ENCODE data around the gene BLTP2. TPM values are rescaled to one million over a fixed set of nuclear protein-coding genes. Genes with fewer than 3 reads are reported as not detected.

The BLTP2 gene
- total RNA-seq, 1 experiment from 2014 or later, result 139 TPM

- TF ChIP-seq, protein P1, sequence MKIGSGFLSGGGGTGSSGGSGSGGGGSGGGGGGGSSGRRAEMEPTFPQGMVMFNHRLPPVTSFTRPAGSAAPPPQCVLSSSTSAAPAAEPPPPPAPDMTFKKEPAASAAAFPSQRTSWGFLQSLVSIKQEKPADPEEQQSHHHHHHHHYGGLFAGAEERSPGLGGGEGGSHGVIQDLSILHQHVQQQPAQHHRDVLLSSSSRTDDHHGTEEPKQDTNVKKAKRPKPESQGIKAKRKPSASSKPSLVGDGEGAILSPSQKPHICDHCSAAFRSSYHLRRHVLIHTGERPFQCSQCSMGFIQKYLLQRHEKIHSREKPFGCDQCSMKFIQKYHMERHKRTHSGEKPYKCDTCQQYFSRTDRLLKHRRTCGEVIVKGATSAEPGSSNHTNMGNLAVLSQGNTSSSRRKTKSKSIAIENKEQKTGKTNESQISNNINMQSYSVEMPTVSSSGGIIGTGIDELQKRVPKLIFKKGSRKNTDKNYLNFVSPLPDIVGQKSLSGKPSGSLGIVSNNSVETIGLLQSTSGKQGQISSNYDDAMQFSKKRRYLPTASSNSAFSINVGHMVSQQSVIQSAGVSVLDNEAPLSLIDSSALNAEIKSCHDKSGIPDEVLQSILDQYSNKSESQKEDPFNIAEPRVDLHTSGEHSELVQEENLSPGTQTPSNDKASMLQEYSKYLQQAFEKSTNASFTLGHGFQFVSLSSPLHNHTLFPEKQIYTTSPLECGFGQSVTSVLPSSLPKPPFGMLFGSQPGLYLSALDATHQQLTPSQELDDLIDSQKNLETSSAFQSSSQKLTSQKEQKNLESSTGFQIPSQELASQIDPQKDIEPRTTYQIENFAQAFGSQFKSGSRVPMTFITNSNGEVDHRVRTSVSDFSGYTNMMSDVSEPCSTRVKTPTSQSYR (CRISPR knock-in tag; IDR thresholded peaks at IDR 0.05), result no peak
Observed at GRCh38 chr17:28612936-28613872, 31.8 kb downstream of the BLTP2 start (continued).

DNA sequence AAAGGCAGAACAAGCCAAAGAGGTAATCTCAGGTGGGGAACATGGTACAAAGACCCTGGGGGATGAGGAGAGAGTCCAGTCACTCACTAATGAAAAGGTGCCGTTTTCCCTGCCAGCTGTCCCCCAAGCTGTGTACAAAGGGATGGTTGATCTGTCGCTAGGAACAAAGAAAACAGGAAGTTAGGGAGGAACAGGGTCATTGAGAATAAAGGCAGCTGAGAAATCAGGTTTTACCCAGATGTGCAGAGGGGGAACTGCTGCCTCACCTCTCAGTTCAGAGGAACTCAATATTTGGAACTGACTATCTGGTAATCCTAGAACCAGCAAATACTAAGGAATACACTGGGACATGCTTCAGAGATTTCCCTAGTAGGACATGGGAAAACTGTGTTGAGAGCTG lies 32.4 kb downstream of the BLTP2 start:
- Mint-ChIP-seq H3K36me3 (peaks cover 66% of the 10 kb centered on the region), H3K27me3 (ENCODE audit: low read depth) (no peaks in the 10 kb centered on the region), H3K9me3 (no peaks in the 10 kb centered on the region), H3K27ac (no peak overlapping the region; the same call in none of the 2 replicates), H3K4me3 (no peak overlapping the region), H3K4me1 (no peaks in the 10 kb centered on the region)
- DNase-seq (ENCODE audit: low spot score), result no peak
- ATAC-seq, result no peak
- ChIA-PET CTCF (interaction anchor here (0.9 to 1.8 kb wide), 7 partner anchors 11 to 196 kb away, joined by 3 to 12 read pairs (median 3); partner anchors contain the start of genes BLTP2 and PIGS), POLR2A (no interaction called here)
- TF ChIP-seq ZNF263 (CRISPR knock-in tag; IDR thresholded peaks at IDR 0.05; ENCODE audit: low read depth) (no peak), ZNF138 (CRISPR knock-in tag; conservative IDR thresholded peaks at IDR 0.05) (no peak), OVOL2 (CRISPR knock-in tag; IDR thresholded peaks at IDR 0.05; ENCODE audit: borderline replicate concordance) (no peak), ZNF512 (CRISPR knock-in tag; IDR thresholded peaks at IDR 0.05; ENCODE audit: borderline replicate concordance) (no peak), NR2C2 (CRISPR knock-in tag; IDR thresholded peaks at IDR 0.05) (no peak), PREB (CRISPR knock-in tag; IDR thresholded peaks at IDR 0.05; ENCODE audit: borderline replicate concordance) (no peak)
- TF ChIP-seq, protein P2, sequence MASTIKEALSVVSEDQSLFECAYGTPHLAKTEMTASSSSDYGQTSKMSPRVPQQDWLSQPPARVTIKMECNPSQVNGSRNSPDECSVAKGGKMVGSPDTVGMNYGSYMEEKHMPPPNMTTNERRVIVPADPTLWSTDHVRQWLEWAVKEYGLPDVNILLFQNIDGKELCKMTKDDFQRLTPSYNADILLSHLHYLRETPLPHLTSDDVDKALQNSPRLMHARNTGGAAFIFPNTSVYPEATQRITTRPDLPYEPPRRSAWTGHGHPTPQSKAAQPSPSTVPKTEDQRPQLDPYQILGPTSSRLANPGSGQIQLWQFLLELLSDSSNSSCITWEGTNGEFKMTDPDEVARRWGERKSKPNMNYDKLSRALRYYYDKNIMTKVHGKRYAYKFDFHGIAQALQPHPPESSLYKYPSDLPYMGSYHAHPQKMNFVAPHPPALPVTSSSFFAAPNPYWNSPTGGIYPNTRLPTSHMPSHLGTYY (CRISPR knock-in tag; IDR thresholded peaks at IDR 0.05), result no peak
- TF ChIP-seq, protein P3, sequence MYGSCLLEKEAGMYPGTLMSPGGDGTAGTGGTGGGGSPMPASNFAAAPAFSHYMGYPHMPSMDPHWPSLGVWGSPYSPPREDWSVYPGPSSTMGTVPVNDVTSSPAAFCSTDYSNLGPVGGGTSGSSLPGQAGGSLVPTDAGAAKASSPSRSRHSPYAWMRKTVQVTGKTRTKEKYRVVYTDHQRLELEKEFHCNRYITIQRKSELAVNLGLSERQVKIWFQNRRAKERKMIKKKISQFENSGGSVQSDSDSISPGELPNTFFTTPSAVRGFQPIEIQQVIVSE (CRISPR knock-in tag; IDR thresholded peaks at IDR 0.05; ENCODE audit: borderline replicate concordance), result no peak
- TF ChIP-seq, protein P4, sequence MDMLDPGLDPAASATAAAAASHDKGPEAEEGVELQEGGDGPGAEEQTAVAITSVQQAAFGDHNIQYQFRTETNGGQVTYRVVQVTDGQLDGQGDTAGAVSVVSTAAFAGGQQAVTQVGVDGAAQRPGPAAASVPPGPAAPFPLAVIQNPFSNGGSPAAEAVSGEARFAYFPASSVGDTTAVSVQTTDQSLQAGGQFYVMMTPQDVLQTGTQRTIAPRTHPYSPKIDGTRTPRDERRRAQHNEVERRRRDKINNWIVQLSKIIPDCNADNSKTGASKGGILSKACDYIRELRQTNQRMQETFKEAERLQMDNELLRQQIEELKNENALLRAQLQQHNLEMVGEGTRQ (CRISPR knock-in tag; IDR thresholded peaks at IDR 0.05), result no peak
- TF ChIP-seq, protein P1 (CRISPR knock-in tag; IDR thresholded peaks at IDR 0.05), result no peak
- TF ChIP-seq, protein P5, sequence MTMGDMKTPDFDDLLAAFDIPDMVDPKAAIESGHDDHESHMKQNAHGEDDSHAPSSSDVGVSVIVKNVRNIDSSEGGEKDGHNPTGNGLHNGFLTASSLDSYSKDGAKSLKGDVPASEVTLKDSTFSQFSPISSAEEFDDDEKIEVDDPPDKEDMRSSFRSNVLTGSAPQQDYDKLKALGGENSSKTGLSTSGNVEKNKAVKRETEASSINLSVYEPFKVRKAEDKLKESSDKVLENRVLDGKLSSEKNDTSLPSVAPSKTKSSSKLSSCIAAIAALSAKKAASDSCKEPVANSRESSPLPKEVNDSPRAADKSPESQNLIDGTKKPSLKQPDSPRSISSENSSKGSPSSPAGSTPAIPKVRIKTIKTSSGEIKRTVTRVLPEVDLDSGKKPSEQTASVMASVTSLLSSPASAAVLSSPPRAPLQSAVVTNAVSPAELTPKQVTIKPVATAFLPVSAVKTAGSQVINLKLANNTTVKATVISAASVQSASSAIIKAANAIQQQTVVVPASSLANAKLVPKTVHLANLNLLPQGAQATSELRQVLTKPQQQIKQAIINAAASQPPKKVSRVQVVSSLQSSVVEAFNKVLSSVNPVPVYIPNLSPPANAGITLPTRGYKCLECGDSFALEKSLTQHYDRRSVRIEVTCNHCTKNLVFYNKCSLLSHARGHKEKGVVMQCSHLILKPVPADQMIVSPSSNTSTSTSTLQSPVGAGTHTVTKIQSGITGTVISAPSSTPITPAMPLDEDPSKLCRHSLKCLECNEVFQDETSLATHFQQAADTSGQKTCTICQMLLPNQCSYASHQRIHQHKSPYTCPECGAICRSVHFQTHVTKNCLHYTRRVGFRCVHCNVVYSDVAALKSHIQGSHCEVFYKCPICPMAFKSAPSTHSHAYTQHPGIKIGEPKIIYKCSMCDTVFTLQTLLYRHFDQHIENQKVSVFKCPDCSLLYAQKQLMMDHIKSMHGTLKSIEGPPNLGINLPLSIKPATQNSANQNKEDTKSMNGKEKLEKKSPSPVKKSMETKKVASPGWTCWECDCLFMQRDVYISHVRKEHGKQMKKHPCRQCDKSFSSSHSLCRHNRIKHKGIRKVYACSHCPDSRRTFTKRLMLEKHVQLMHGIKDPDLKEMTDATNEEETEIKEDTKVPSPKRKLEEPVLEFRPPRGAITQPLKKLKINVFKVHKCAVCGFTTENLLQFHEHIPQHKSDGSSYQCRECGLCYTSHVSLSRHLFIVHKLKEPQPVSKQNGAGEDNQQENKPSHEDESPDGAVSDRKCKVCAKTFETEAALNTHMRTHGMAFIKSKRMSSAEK (CRISPR knock-in tag; IDR thresholded peaks at IDR 0.05; ENCODE audit: borderline replicate concordance), result no peak
- TF ChIP-seq, protein P6, sequence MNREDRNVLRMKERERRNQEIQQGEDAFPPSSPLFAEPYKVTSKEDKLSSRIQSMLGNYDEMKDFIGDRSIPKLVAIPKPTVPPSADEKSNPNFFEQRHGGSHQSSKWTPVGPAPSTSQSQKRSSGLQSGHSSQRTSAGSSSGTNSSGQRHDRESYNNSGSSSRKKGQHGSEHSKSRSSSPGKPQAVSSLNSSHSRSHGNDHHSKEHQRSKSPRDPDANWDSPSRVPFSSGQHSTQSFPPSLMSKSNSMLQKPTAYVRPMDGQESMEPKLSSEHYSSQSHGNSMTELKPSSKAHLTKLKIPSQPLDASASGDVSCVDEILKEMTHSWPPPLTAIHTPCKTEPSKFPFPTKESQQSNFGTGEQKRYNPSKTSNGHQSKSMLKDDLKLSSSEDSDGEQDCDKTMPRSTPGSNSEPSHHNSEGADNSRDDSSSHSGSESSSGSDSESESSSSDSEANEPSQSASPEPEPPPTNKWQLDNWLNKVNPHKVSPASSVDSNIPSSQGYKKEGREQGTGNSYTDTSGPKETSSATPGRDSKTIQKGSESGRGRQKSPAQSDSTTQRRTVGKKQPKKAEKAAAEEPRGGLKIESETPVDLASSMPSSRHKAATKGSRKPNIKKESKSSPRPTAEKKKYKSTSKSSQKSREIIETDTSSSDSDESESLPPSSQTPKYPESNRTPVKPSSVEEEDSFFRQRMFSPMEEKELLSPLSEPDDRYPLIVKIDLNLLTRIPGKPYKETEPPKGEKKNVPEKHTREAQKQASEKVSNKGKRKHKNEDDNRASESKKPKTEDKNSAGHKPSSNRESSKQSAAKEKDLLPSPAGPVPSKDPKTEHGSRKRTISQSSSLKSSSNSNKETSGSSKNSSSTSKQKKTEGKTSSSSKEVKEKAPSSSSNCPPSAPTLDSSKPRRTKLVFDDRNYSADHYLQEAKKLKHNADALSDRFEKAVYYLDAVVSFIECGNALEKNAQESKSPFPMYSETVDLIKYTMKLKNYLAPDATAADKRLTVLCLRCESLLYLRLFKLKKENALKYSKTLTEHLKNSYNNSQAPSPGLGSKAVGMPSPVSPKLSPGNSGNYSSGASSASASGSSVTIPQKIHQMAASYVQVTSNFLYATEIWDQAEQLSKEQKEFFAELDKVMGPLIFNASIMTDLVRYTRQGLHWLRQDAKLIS (CRISPR knock-in tag; IDR thresholded peaks at IDR 0.05; ENCODE audit: borderline replicate concordance), result no peak

Measured in WTC11 (cell line).